Natural killer cell treated with Interleukin-12 subunit alpha and Interleukin-12 subunit beta and Interleukin-15 and Interleukin-18, amount 100 ng/mL, for 72 hours (primary cell): ENCODE measurements around the gene SIRPD. TPM values are rescaled to one million over a fixed set of nuclear protein-coding genes. Genes with fewer than 3 reads are reported as not detected.
"Not testable (repeated sequence)": the region's sequence is repeated elsewhere in the genome, so short reads cannot be mapped to it uniquely, and the experiment has no call there.

ENCODE experiments used
- ATAC-seq, 2 donors: fragments of 150-1000 bp; cut with Tn5 transposase in 1 of 2; sonication (Bioruptor Pico), chemical (Tn5 transposase) in 1 of 2; 2 replicates each; pipeline ENCODE4 v1.10.0; 2021
- DNase-seq: peaks from one replicate; pipeline ENCODE4 v3.0.0; 2022; ENCODE audit warnings: low spot score
- H3K27ac Mint-ChIP-seq, 2 donors: 1 replicate in 1 of 2; 2 replicates in 1 of 2; pipeline ENCODE4 v1.8.0; 2022; ENCODE audit warnings: mixed read lengths in 2 of 2, mild to moderate bottlenecking in 1 of 2, moderate library complexity in 1 of 2
- H3K27me3 Mint-ChIP-seq, 2 donors: 1 replicate in 1 of 2; 2 replicates in 1 of 2; pipeline ENCODE4 v1.8.0; 2022; ENCODE audit warnings: mixed read lengths in 2 of 2
- H3K36me3 Mint-ChIP-seq: one replicate; pipeline ENCODE4 v1.8.0; 2022; ENCODE audit warnings: mixed read lengths
- H3K4me1 Mint-ChIP-seq, 2 donors: 1 replicate in 1 of 2; 2 replicates in 1 of 2; pipeline ENCODE4 v1.8.0; 2022; ENCODE audit warnings: low read depth in 2 of 2, mixed read lengths in 2 of 2, mild to moderate bottlenecking in 1 of 2
- H3K4me3 Mint-ChIP-seq: one replicate; pipeline ENCODE4 v1.8.0; 2022; ENCODE audit warnings: mixed read lengths
- H3K9me3 Mint-ChIP-seq: 2 replicates; pipeline ENCODE4 v1.8.0; 2022; ENCODE audit warnings: mixed read lengths
- total RNA-seq, 2 donors: library from RNA; stranded (reverse); gene quantifications; one replicate each; pipeline ENCODE4 v1.2.3, GENCODE V29; 2022

Gene SIRPD
- total RNA-seq, 2 donors from 2014 or later, result not detected

- Mint-ChIP-seq H3K27ac (no peak overlapping the region), H3K9me3 (no peaks in the 10 kb centered on the region), H3K4me3 (no peak overlapping the region), H3K27me3 (peaks cover 59 to 83% of the 10 kb centered on the region in 2 donors), H3K4me1 (peaks cover 2 to 4% of the 10 kb centered on the region in 2 donors), H3K36me3 (peaks cover 12% of the 10 kb centered on the region)
- ATAC-seq (no peak), DNase-seq (no peak)
Measured at GRCh38 chr20:1499528-1500420, 57.7 kb downstream of the SIRPD start.

- not testable (repeated sequence) for H3K4me3 Mint-ChIP-seq, H3K27ac Mint-ChIP-seq, H3K36me3 Mint-ChIP-seq, H3K4me1 Mint-ChIP-seq, ATAC-seq, H3K9me3 Mint-ChIP-seq, DNase-seq
- H3K27me3 Mint-ChIP-seq, result peaks cover 63 to 77% of the 10 kb centered on the region in 2 donors
Measured at GRCh38 chr20:1497371-1497770, 60.1 kb downstream of the SIRPD start.

- Mint-ChIP-seq H3K9me3 (no peaks in the 10 kb centered on the region), H3K36me3 (peaks cover 7% of the 10 kb centered on the region), H3K4me1 (no peaks in the 10 kb centered on the region), H3K27me3 (peaks cover 61 to 72% of the 10 kb centered on the region in 2 donors), H3K27ac (no peak overlapping the region), H3K4me3 (no peak overlapping the region)
- no peak for DNase-seq
- no peak for ATAC-seq
Measured at GRCh38 chr20:1496930-1497329, 60.6 kb downstream of the SIRPD start.

- Mint-ChIP-seq H3K4me1 (no peaks in the 10 kb centered on the region), H3K27ac (no peak overlapping the region), H3K9me3 (no peaks in the 10 kb centered on the region), H3K36me3 (peaks cover 7% of the 10 kb centered on the region), H3K27me3 (peaks cover 53 to 55% of the 10 kb centered on the region in 2 donors), H3K4me3 (no peak overlapping the region)
- no peak for ATAC-seq
- no peak for DNase-seq
Measured at GRCh38 chr20:1494436-1494835, 63.1 kb downstream of the SIRPD start.

- H3K4me1 Mint-ChIP-seq, result no peaks in the 10 kb centered on the region
- no peak overlapping the region for H3K27ac Mint-ChIP-seq
- peaks cover 54 to 55% of the 10 kb centered on the region in 2 donors for H3K27me3 Mint-ChIP-seq
- DNase-seq (no peak), ATAC-seq (no peak)
- no peak overlapping the region for H3K4me3 Mint-ChIP-seq
- peaks cover 7% of the 10 kb centered on the region for H3K36me3 Mint-ChIP-seq
- no peaks in the 10 kb centered on the region for H3K9me3 Mint-ChIP-seq
Measured at GRCh38 chr20:1493536-1493935, 64.0 kb downstream of the SIRPD start.

GRCh38 chr20:1491860-1492642 is 65.5 kb downstream of the SIRPD start:
- Mint-ChIP-seq H3K9me3 (no peaks in the 10 kb centered on the region), H3K4me1 (no peaks in the 10 kb centered on the region), H3K36me3 (no peaks in the 10 kb centered on the region), H3K27me3 (peaks cover 46 to 51% of the 10 kb centered on the region in 2 donors), H3K4me3 (no peak overlapping the region), H3K27ac (no peak overlapping the region)
- ATAC-seq (no peak), DNase-seq (no peak)

GRCh38 chr20:1491281-1491840 is 66.1 kb downstream of the SIRPD start, which contains the start of gene SIRPB2:
Gene SIRPB2, minus strand, starts transcription at chr20:1491420. Its CDS starts 61 bp downstream, at chr20:1491359.
- no peak for DNase-seq
- Mint-ChIP-seq H3K4me1 (no peaks in the 10 kb centered on the region), H3K27ac (no peak within 1 kb of the TSS), H3K36me3 (no peaks in the 10 kb centered on the region), H3K4me3 (no peak within 1 kb of the TSS), H3K9me3 (no peaks in the 10 kb centered on the region), H3K27me3 (peaks cover 43 to 48% of the 10 kb centered on the region in 2 donors)
- ATAC-seq, result no peak

GRCh38 chr20:1490643-1491195 is 66.8 kb downstream of the SIRPD start:
- Mint-ChIP-seq H3K4me3 (no peak overlapping the region), H3K27ac (no peak overlapping the region), H3K4me1 (no peaks in the 10 kb centered on the region), H3K36me3 (no peaks in the 10 kb centered on the region), H3K27me3 (peaks cover 42 to 47% of the 10 kb centered on the region in 2 donors), H3K9me3 (no peaks in the 10 kb centered on the region)
- no peak for DNase-seq
- ATAC-seq, result no peak

- no peak for DNase-seq
- no peak overlapping the region for H3K4me3 Mint-ChIP-seq
- no peak for ATAC-seq
- no peaks in the 10 kb centered on the region for H3K9me3 Mint-ChIP-seq
- no peak overlapping the region for H3K27ac Mint-ChIP-seq
- H3K36me3 Mint-ChIP-seq, result no peaks in the 10 kb centered on the region
- H3K4me1 Mint-ChIP-seq, result no peaks in the 10 kb centered on the region
- H3K27me3 Mint-ChIP-seq, result peaks cover 39 to 47% of the 10 kb centered on the region in 2 donors
Measured at GRCh38 chr20:1489764-1490436, 67.6 kb downstream of the SIRPD start.

GRCh38 chr20:1489325-1489724 is 68.2 kb downstream of the SIRPD start:
- Mint-ChIP-seq H3K4me1 (no peaks in the 10 kb centered on the region), H3K27me3 (peaks cover 41 to 48% of the 10 kb centered on the region in 2 donors), H3K4me3 (no peak overlapping the region), H3K9me3 (no peaks in the 10 kb centered on the region), H3K27ac (no peak overlapping the region), H3K36me3 (no peaks in the 10 kb centered on the region)
- ATAC-seq (no peak), DNase-seq (no peak)

- Mint-ChIP-seq H3K4me1 (no peaks in the 10 kb centered on the region), H3K27ac (no peak overlapping the region), H3K36me3 (no peaks in the 10 kb centered on the region), H3K9me3 (no peaks in the 10 kb centered on the region), H3K27me3 (peaks cover 37 to 61% of the 10 kb centered on the region in 2 donors), H3K4me3 (no peak overlapping the region)
- no peak for ATAC-seq
- DNase-seq, result no peak
Measured at GRCh38 chr20:1486566-1486965, 70.9 kb downstream of the SIRPD start.

- ATAC-seq (no peak), DNase-seq (no peak)
- H3K4me3 Mint-ChIP-seq, result no peak overlapping the region
- H3K27ac Mint-ChIP-seq, result no peak overlapping the region
- no peaks in the 10 kb centered on the region for H3K9me3 Mint-ChIP-seq
- H3K36me3 Mint-ChIP-seq, result no peaks in the 10 kb centered on the region
- no peaks in the 10 kb centered on the region for H3K4me1 Mint-ChIP-seq
- H3K27me3 Mint-ChIP-seq, result peaks cover 38 to 61% of the 10 kb centered on the region in 2 donors
Measured at GRCh38 chr20:1484438-1485116, 72.9 kb downstream of the SIRPD start.
